Stomach (tissue), 9 donors: Measurements from ENCODE around the gene ONECUT2. TPM values are rescaled to one million over a fixed set of nuclear protein-coding genes. Genes with fewer than 3 reads are reported as not detected.

ENCODE experiments used
- DNase-seq, 2 donors: peaks; one replicate each; pipeline versions ENCODE4 v3.0.0 to v3.0.0-alpha.2; 2013 to 2019
- H3K27ac ChIP-seq, 5 donors: fragments of 200-600 bp in 4 of 5; sonication (generic) in 4 of 5; one replicate each; pipeline ENCODE4 v1.5.1; 2013 to 2019; ENCODE audit warnings: mild to moderate bottlenecking in 1 of 5, moderate library complexity in 1 of 5
- H3K27me3 ChIP-seq, 3 donors: fragments of 200-600 bp; sonication (generic); one replicate each; pipeline ENCODE4 v1.5.1; 2017 to 2019; ENCODE audit warnings: mixed run types in 1 of 3
- H3K36me3 ChIP-seq, 4 donors: fragments of 200-600 bp; sonication (generic); 1 replicate in 3 of 4; 2 replicates in 1 of 4; pipeline ENCODE4 v1.5.1; 2016 to 2019
- H3K4me1 ChIP-seq, 4 donors: fragments of 200-600 bp; sonication (generic); one replicate each; pipeline ENCODE4 v1.5.1; 2016 to 2019
- H3K4me3 ChIP-seq, 4 donors: fragments of 200-600 bp; sonication (generic) in 3 of 4; one replicate each; pipeline ENCODE4 v1.5.1; 2016 to 2019; ENCODE audit warnings: mild to moderate bottlenecking in 1 of 4
- H3K9me3 ChIP-seq, 4 donors: fragments of 200-600 bp; sonication (generic); one replicate each; pipeline ENCODE4 v1.5.1; 2016 to 2019
- CTCF ChIP-seq, 7 experiments: fragments of 450-650 bp in 4 of 7; fragments of 200-600 bp in 3 of 7; sonication (generic) in 3 of 7; IDR thresholded peaks; one replicate each; pipeline ENCODE4 v1.5.1; 2016 to 2019; ENCODE audit warnings: antibody characterized with exemption in 7 of 7, control low read depth in 2 of 7, mild to moderate bottlenecking in 1 of 7
- EP300 ChIP-seq: sonication (generic); formaldehyde crosslinking; IDR thresholded peaks from one replicate; pipeline ENCODE4 v1.6.1; 2017; ENCODE audit warnings: antibody characterized with exemption
- POLR2A ChIP-seq, 4 donors: fragments of 450-650 bp; IDR thresholded peaks; one replicate each; pipeline ENCODE4 v1.6.1; 2016; ENCODE audit warnings: antibody characterized with exemption in 4 of 4, control low read depth in 2 of 4, mild to moderate bottlenecking in 1 of 4, moderate library complexity in 1 of 4
- POLR2AphosphoS5 ChIP-seq, 3 donors: sonication (generic); formaldehyde crosslinking; IDR thresholded peaks; one replicate each; pipeline ENCODE4 v1.6.1; 2016; ENCODE audit warnings: antibody characterized with exemption in 3 of 3
- WGBS, 5 donors: extraction: QIAGEN DNeasy Blood & Tissue Kit in 3 of 5; methylation state at CpG; one replicate each; pipeline versions ENCODE4 v1.1.5 to v1.1.7; 2013 to 2018; 5-methylcytosine and 5-hydroxymethylcytosine counted together
- intact Hi-C: fragments of 100-400 bp; cut with DNase I; formaldehyde crosslinking; loops from one replicate; pipeline ENCODE4 v1.15.1; 2023; ENCODE audit warnings: low total_unique reads
- polyA plus RNA-seq, 3 donors: library from polyadenylated mRNA; stranded (reverse); fragments of 200-250 nt; gene quantifications; one replicate each; pipeline ENCODE4 v1.2.3, GENCODE V29; 2013
- total RNA-seq, 5 donors: library from RNA; depleted of rRNA; stranded (reverse); fragments of >200 nt; gene quantifications; one replicate each; pipeline versions ENCODE4 v1.1.0 to v1.2.3, GENCODE V29; 2014 to 2016
- donor health status: healthy with polysubstance abuse.
- donor health status: Bipolar disorder and iron deficiency.
- donor health status: healthy.

The ONECUT2 gene
- total and polyA plus RNA-seq, 8 donors: under 0.01 to 0.37 (median 0.07) TPM; not detected in 4

GRCh38 chr18:57534511-57534909 lies 99.3 kb downstream of the ONECUT2 start:
- Histone ChIP-seq H3K36me3 (no peaks in the 10 kb centered on the region), H3K27me3 (no peaks in the 10 kb centered on the region), H3K27ac (no peak overlapping the region), H3K4me1 (peaks cover 0 to 10% (median 8%) of the 10 kb centered on the region in 4 donors), H3K9me3 (no peaks in the 10 kb centered on the region), H3K4me3 (no peak overlapping the region)
- TF ChIP-seq POLR2A (IDR thresholded peaks at IDR 0.05) (no peak), POLR2AphosphoS5 (IDR thresholded peaks at IDR 0.05) (no peak), EP300 (no peak), CTCF (IDR thresholded peaks at IDR 0.05) (no peak)
- intact Hi-C loops: no loop called here
- DNase-seq: no peak

- no peaks in the 10 kb centered on the region for H3K27me3 ChIP-seq
- no peak for DNase-seq
- no peaks in the 10 kb centered on the region for H3K9me3 ChIP-seq
- H3K36me3 ChIP-seq: no peaks in the 10 kb centered on the region
- H3K4me1 ChIP-seq: peaks cover 0 to 1% (median under 1%) of the 10 kb centered on the region in 4 donors
- intact Hi-C loops: no loop called here
- 89 to 96% (median 93%) methylated on average over 3 of the region's 3 CpGs for WGBS, 5 donors
- no peak for TF ChIP-seq EP300
- H3K27ac ChIP-seq: no peak overlapping the region
- H3K4me3 ChIP-seq: no peak overlapping the region
These were observed 103.4 kb downstream of the ONECUT2 start for GRCh38 chr18:57538614-57539013.

- 66 to 80% (median 71%) methylated on average over 4 of the region's 4 CpGs for WGBS, 5 donors
- TF ChIP-seq EP300 (no peak), POLR2A (IDR thresholded peaks at IDR 0.05) (no peak), CTCF (IDR thresholded peaks at IDR 0.05) (no peak), POLR2AphosphoS5 (IDR thresholded peaks at IDR 0.05) (no peak)
- DNase-seq: no peak
These were observed 104.5 kb downstream of the ONECUT2 start for GRCh38 chr18:57539702-57540101.

More at GRCh38 chr18:57539702-57540101, 104.5 kb downstream of the ONECUT2 start:
- Histone ChIP-seq H3K27me3 (no peaks in the 10 kb centered on the region), H3K4me3 (no peak overlapping the region), H3K27ac (no peak overlapping the region), H3K36me3 (no peaks in the 10 kb centered on the region), H3K9me3 (no peaks in the 10 kb centered on the region), H3K4me1 (no peaks in the 10 kb centered on the region)
- intact Hi-C loops: no loop called here

Other genes with a start within 250 kb of the ONECUT2 start
- gene ST8SIA3, start 82.8 kb upstream of the ONECUT2 start, total RNA-seq: under 1 TPM in 1 of 5 donors, not detected in 4; 0.55 TPM
- under 1 TPM in 2 of 3 donors, not detected in 1; 0.35 to 0.56 TPM for gene ST8SIA3, start 82.8 kb upstream of the ONECUT2 start, polyA plus RNA-seq
- 100 to 1,000 TPM in 1 of 5 donors, 10 to 100 TPM in 2, 1 to 10 TPM in 1, under 1 TPM in 1; 0.58 to 387 (median 29.6) TPM for gene FECH, start 151.3 kb downstream of the ONECUT2 start, total RNA-seq
- gene FECH, start 151.3 kb downstream of the ONECUT2 start, polyA plus RNA-seq: 1 to 10 TPM; 5.2 to 8.5 (median 7.8) TPM
- 100 to 1,000 TPM in 4 of 5 donors, 10 to 100 TPM in 1; 48.4 to 502 (median 135) TPM for gene NARS1, start 186.5 kb downstream of the ONECUT2 start, total RNA-seq
- 10 to 100 TPM; 60.6 to 71.2 (median 65.1) TPM for gene NARS1, start 186.5 kb downstream of the ONECUT2 start, polyA plus RNA-seq